ENCODE results near the gene CX3CR1.

CX3CR1 gene

DNA sequence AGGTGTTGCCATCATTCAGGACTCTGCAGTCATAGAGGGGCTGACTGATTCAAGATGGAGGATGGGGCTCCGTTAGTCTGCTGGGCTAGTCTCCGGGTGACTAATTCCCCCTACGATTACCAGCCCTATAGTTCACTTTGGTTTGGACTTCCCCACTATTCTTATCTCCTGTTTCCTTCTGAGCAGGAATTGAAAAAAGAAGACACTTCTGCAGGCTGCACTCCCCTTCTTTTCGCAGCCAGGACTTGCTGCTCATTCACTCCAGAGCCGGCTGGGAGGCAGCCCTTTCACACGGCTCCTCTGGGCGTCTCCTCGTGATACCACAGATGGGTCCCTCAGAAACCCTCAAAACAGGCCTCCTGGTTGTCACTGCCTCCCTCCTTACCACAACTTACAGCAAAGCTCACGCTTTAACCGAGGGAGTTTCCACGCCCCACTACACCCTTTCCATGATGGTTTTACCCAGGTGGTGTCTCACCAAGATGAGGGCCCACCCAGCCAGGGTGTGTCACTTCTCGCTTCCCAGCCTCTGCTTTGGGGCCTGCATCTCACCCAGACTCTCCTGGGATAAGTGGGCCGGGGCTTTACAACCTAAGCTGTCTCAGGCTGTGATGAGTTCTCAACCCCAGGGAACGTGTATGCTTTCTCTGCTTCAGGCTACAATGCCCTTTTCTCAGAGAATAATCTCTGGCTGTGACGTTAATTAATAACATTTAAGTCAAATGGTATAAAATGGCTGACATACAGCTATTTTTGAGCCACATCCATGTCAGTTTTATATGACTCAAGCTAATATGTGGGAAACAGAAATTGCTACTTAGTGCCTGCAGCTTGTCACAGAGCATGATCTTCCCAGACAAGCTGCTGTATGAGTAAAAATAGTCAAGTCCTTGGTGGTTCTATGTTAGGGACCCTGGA is 11.9 kb downstream of the CX3CR1 start:
- peak; percentile 9 to 21 for DNase-seq
- no peak for TF ChIP-seq POLR2A (IDR thresholded peaks at IDR 0.05; ENCODE audit: low read length)
- TF ChIP-seq GATA1 (IDR thresholded peaks at IDR 0.05; ENCODE audit: low read depth, low read length), result no peak

DNA sequence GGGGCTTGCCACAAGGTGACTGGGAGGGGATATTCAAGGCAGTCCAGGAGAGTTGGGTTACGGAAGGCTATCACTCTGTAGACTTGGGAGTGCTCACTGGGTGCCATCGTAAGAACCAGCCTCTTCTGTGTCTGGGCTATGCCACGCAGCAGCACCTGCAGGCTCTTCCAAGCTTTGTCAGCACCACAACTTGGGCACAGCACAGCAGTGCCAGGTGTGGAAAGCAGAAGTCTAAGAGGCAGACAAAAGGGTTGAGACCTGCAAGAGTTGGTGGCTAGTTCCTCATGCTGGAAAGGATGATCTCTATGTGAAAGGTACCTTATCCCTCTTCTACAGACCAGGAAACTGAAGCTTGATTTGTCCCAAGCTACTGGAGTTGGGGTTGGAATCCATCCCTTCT is 15.8 kb downstream of the CX3CR1 start:
- no peak for DNase-seq
- TF ChIP-seq POLR2A (IDR thresholded peaks at IDR 0.05; ENCODE audit: low read length) (no peak), GATA1 (IDR thresholded peaks at IDR 0.05; ENCODE audit: low read depth, low read length) (no peak)

DNA sequence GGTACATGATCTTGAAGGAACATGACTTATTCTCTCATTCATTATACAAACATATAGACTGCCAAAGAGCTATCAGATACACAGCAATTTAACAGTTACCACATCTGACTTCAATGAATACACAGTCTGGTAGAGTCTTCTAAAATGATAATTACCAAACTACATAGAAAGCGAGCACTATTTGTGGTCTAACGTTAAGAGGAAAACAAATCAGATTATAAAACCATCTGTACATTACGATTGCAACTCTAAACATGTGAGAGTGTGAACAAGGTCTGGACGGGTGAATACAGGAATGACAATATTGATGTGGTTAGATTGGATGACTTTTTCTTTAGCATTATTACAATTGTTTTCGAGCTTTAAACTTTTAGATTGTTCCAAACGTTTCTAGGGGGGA is 16.3 kb downstream of the CX3CR1 start:
- TF ChIP-seq POLR2A (IDR thresholded peaks at IDR 0.05; ENCODE audit: low read length) (no peak), GATA1 (IDR thresholded peaks at IDR 0.05; ENCODE audit: low read depth, low read length) (no peak)
- no peak for DNase-seq

DNA sequence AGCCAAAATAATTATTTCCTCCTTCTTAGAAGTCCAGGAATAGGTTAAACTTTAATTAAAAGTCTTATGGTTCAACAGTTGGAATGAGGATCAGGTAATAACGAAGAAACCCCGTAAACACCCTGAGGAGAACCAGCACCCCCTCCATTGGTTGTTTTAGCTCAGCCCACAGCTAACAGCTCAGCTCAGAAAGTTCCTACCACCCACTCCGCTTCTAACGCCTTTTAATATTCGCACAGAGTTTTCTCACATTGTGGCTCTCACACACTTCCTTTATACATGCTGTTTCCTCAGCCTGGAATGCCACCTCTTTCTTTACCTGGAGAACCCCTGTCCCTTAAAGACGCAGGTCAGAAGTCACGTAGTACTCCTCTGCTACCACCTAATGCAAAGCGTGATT is 17.0 kb downstream of the CX3CR1 start:
- TF ChIP-seq POLR2A (IDR thresholded peaks at IDR 0.05; ENCODE audit: low read length), result no peak
- TF ChIP-seq GATA1 (IDR thresholded peaks at IDR 0.05; ENCODE audit: low read depth, low read length), result no peak
- no peak for DNase-seq

DNA sequence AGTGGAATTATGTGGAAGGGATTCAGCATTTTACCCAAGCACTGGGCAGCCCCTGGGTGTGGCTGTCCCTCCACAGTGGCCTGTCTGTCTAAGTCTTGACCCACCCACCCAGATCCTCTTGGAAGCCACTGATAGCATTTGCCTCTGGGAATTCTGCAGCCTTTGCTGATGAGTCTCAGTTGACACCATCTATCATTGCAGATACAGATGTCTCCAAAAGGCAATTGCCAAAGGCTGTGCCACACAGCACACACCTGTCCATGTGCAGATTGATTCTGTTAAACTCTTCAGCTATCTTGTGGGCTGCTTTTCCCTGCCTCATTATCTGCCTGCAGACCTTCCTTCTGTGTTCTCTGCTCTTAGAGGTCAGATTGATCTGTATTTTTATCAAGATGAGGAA is 18.1 kb downstream of the CX3CR1 start:
- no peak for DNase-seq
- TF ChIP-seq GATA1 (IDR thresholded peaks at IDR 0.05; ENCODE audit: low read depth, low read length), result no peak
- no peak for TF ChIP-seq POLR2A (IDR thresholded peaks at IDR 0.05; ENCODE audit: low read length)

DNA sequence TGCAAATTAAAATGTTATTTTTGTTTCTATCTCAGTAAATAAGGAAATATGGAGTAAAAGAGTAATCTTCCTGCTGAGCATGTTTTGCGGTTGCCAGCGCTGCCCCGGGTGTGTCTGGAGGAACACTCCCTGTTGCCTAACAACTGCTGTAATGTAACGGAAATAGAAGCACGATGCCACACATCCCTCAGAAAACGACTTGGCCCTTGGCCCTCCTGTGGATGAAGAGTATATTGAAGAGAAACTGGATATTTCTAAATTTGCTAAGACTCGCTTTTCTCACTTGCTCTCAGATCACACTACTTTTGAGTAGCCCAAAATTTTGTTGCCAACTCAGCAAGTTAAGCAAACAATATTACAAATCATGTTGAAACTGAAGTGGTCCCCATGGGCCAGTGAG is 18.9 kb downstream of the CX3CR1 start:
- DNase-seq, result peak; percentile 84 to 91
- TF ChIP-seq POLR2A (IDR thresholded peaks at IDR 0.05; ENCODE audit: low read length) (no peak), GATA1 (IDR thresholded peaks at IDR 0.05; ENCODE audit: low read depth, low read length) (no peak)

DNA sequence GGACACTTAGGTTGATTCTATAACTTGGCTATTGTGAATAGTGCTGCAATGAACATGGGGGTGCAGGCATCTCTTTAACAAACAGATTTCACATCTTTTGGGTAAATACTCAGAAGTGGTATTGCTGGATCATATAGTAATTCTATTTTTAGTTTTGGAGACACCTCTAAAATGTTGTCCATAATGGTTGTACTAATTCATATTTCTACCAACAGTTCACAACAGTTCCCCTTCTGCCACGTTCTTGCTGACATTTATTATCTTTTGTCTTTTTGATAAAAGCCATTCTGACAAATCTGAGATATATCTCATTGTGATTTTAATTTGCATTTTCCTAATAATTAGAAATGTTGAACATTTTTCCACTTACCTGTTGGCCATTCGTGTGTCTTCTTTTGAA is 19.5 kb downstream of the CX3CR1 start:
- TF ChIP-seq GATA1 (IDR thresholded peaks at IDR 0.05; ENCODE audit: low read depth, low read length), result no peak
- TF ChIP-seq POLR2A (IDR thresholded peaks at IDR 0.05; ENCODE audit: low read length), result no peak
- DNase-seq, result peak in 1 of 2 experiments; percentile 26

DNA sequence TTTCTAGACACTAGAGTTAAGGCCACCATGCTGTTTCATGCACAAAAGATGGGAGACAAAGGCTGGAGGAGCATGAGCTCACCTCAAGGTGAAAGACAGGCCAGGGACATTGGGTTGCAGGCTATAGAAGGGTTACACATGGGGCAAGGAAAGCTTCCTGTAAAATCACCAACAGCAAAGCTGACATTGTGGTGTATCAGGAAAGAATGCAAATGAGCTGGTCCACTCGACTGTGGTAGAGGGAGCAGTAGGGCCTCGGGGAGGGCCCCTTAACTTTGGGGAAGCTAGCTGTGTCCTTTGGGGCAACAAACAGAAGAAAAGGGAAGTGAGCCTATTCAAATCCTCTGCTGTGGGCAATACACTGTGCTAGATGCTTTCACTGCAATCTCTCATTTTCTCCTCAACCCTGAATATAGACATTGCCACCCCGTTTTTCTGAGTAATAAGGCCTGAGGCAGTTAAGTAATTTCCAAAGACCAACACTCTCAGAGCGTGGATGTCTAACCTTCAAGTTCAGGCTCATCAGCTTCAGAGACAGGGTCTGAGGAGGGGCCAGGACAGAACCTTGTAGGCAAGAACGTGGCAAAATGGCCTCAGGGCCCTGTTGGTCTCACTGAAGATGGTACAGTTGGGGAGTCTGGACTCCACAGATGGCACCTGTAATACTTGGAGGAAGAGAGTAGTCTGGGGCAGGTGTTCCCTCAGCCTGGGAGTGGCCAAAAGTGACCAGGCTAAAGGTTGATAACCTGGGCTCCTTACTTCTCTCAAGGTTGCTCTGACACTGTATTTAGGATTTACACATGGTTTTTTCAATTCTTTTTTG is 24.1 kb downstream of the CX3CR1 start:
- no peak for TF ChIP-seq GATA1 (IDR thresholded peaks at IDR 0.05; ENCODE audit: low read depth, low read length)
- no peak for TF ChIP-seq POLR2A (IDR thresholded peaks at IDR 0.05; ENCODE audit: low read length)
- DNase-seq, result no peak

DNA sequence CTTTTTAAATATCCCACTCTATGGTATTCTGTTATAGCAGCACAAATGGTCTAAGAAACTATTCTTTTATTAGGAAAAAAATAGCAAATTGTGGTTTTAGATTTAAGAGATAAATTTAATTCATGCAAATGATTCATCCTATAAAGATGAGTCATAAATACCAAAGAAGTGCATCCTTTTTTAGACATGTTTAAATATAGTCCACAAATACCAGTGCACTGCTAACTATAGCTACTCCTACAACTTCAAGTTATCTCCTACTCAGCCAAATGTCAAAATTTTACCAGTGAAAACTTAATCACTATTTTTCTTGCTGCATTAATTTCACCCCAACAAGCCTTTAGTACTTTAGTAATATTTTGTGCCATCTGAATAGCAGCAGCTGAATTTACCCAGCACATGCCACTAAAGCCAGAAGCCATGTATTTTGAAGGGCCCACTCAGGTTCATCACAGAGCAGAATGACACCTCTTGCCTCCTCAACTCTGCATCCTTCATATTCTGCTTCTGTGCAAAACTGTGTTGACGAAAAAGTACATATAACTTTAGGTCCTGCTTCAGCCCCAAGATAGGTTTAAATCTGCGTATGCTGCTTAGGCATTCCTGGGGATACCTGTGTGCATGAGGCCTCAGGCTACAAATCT is 24.9 kb downstream of the CX3CR1 start:
- no peak for TF ChIP-seq GATA1 (IDR thresholded peaks at IDR 0.05; ENCODE audit: low read depth, low read length)
- TF ChIP-seq POLR2A (IDR thresholded peaks at IDR 0.05; ENCODE audit: low read length), result no peak
- DNase-seq, result no peak

DNA sequence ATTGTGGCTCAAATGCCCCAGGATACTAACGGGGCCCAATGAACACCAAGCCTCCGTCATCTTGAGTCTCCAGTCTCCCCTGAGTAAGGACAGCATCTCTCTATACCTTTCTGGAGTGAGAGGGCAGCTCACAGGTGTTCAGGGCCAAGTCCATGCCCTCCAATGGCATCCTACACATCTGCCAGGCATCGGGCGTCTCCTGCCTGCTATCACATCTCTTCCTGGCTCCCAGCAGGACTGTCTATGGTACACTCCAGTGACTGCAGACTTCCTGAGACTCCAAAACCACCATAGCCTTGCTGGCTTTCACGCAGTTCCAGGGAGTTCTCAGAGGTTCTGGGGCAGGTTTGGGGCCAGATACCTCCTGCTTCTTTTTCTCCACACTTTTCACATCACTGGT is 28.3 kb downstream of the CX3CR1 start:
- no peak for TF ChIP-seq GATA1 (IDR thresholded peaks at IDR 0.05; ENCODE audit: low read depth, low read length)
- TF ChIP-seq POLR2A (IDR thresholded peaks at IDR 0.05; ENCODE audit: low read length), result no peak

DNA sequence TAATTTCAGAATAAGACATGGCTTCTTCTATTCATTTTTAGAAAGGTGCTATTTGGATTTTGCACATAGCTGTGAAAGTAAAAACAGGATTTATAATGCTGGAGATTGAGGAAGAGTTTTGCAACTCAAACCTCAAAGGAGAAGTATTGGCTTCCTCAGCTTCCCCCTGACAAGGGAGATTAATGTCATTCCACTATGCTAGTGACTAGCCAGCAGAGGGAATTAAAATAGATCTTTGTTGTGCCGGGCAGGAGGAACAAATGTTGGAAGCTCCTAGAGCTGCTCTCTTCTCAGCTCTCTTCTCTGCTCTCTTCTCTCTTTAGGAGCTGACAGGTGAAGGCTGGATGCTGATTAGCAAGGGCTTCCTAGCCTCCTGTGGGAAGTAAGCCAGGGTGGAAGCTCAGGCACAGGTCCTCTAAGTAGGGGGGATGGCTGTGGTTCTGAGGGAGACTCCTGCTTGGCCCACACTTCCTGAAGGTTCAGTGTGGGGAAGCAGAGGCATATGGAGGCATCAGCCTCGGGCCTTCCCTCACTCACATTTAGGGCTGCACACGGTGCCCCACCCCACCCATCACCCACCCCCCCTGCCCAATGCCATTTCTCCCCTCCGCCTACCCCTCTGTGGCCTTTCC is 29.6 kb downstream of the CX3CR1 start:
- DNase-seq, result no peak
- no peak for TF ChIP-seq POLR2A (IDR thresholded peaks at IDR 0.05; ENCODE audit: low read length)
- TF ChIP-seq GATA1 (IDR thresholded peaks at IDR 0.05; ENCODE audit: low read depth, low read length), result no peak

More for the DNA sequence above, 28.3 kb downstream of the CX3CR1 start:
- no peak for DNase-seq

DNA sequence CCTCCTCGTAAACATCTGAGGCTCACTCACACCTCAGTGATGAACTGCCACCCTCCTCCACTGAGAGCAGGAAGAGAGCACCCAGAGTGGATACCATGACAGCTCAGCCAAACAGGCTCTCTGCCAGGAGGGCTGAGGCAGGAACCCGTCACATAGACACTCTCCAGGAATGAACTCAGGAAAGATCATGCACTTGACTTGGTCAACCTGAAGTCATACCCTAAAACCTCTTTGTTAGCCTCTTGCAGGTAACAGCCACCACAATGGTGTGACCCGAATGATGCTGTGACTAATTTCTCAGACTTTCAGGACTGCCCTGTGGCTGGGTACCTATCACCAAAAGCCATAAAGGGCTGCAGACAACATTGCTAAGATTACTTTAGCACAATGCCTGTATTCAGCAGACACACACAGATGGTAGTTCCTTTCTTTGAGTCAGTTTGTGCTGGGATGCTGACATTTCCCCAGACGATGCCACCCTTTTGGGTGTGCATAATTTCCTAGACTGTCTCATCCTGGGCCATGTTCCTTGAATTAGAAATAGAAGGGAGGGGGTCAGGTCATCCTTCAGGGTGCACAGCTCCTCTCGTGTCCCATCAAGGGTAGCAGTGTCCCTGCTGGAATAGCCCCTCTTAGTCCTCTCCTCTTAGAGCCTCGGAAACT is 30.3 kb downstream of the CX3CR1 start:
- TF ChIP-seq GATA1 (IDR thresholded peaks at IDR 0.05; ENCODE audit: low read depth, low read length) (no peak), POLR2A (IDR thresholded peaks at IDR 0.05; ENCODE audit: low read length) (no peak)
- DNase-seq, result no peak

DNA sequence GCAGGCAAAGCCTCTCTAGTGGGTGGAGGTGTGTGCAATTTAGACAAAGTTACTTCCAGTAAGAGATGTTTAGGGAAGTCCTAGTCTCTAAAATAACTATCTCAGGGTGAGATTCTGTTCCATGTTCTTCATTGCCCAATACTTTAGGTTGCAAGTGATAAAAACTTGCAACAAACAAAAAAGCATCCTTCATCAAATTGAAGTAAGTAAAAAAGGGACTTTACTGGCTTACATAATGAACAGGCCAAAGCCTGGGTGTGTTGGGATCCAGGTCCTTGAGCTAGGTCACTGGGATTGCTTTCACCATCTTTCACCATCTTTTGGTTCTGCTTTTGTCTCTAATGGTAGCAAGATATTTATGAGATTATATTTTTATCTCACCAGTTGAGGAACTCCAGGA is 38.3 kb downstream of the CX3CR1 start:
- no peak for TF ChIP-seq POLR2A (IDR thresholded peaks at IDR 0.05; ENCODE audit: low read length)
- no peak for TF ChIP-seq GATA1 (IDR thresholded peaks at IDR 0.05; ENCODE audit: low read depth, low read length)
- no peak for DNase-seq
